Stimulated activated CD8-positive, alpha-beta memory T cell treated with anti-CD3 and anti-CD28 coated beads, Interleukin-7, amount 100 ng/mL, for 1 hour (primary cell): ENCODE results near the gene TSFM.

Experiments used
- DNase-seq, 2 donors: peaks; one replicate each; pipeline ENCODE4 v3.0.0-alpha.2; 2020; ENCODE audit warnings: low read depth in 2 of 2

The TSFM gene

GRCh38 chr12:57780284-57780897, 2.2 kb upstream of the TSFM start:
- DNase-seq, result no peak

GRCh38 chr12:57781244-57781643, 1.3 kb upstream of the TSFM start:
- no peak for DNase-seq

- no peak for DNase-seq
Observed at GRCh38 chr12:57781801-57782200, 786 bp upstream of the TSFM start.

- DNase-seq, result no peak
Observed at GRCh38 chr12:57782243-57782607, 362 bp upstream of the TSFM start.

- no peak for DNase-seq
Observed at GRCh38 chr12:57783466-57783801, 847 bp downstream of the TSFM start.

GRCh38 chr12:57783861-57784260, 1.3 kb downstream of the TSFM start:
- DNase-seq, result no peak

- no peak for DNase-seq
Observed at GRCh38 chr12:57793920-57794319, 11.3 kb downstream of the TSFM start.

- DNase-seq, result no peak
Observed at GRCh38 chr12:57795354-57795753, 12.8 kb downstream of the TSFM start.

- no peak for DNase-seq
Observed at GRCh38 chr12:57796996-57797395, 14.4 kb downstream of the TSFM start.

- DNase-seq, result no peak
Observed at GRCh38 chr12:57797933-57798332, 15.3 kb downstream of the TSFM start.

GRCh38 chr12:57800965-57801364, 18.4 kb downstream of the TSFM start:
- DNase-seq, result no peak

GRCh38 chr12:57802607-57803006, 20.0 kb downstream of the TSFM start:
- no peak for DNase-seq

- no peak for DNase-seq
Observed at GRCh38 chr12:57803319-57803893, 20.8 kb downstream of the TSFM start.

- DNase-seq, result no peak
Observed at GRCh38 chr12:57806677-57807076, 24.1 kb downstream of the TSFM start.

- DNase-seq, result no peak
Observed at GRCh38 chr12:57807285-57807684, 24.7 kb downstream of the TSFM start.

GRCh38 chr12:57808351-57808750, 25.8 kb downstream of the TSFM start:
- no peak for DNase-seq

GRCh38 chr12:57809425-57809824, 26.8 kb downstream of the TSFM start:
- no peak for DNase-seq

- no peak for DNase-seq
Observed at GRCh38 chr12:57810450-57810849, 27.9 kb downstream of the TSFM start.

- DNase-seq, result no peak
Observed at GRCh38 chr12:57811028-57811755, 28.6 kb downstream of the TSFM start.

- DNase-seq, result no peak
Observed at GRCh38 chr12:57813111-57813970, 30.8 kb downstream of the TSFM start.

- DNase-seq, result no peak
Observed at GRCh38 chr12:57813971-57814772, 31.6 kb downstream of the TSFM start.
